MV-4-11 (cell line): Measurements from ENCODE around the gene HOXA6.

Source experiments
- DNase-seq: peaks from one replicate; lab custom pipeline; 2025; lab: John Stamatoyannopoulos, UW

HOXA6 gene

DNA sequence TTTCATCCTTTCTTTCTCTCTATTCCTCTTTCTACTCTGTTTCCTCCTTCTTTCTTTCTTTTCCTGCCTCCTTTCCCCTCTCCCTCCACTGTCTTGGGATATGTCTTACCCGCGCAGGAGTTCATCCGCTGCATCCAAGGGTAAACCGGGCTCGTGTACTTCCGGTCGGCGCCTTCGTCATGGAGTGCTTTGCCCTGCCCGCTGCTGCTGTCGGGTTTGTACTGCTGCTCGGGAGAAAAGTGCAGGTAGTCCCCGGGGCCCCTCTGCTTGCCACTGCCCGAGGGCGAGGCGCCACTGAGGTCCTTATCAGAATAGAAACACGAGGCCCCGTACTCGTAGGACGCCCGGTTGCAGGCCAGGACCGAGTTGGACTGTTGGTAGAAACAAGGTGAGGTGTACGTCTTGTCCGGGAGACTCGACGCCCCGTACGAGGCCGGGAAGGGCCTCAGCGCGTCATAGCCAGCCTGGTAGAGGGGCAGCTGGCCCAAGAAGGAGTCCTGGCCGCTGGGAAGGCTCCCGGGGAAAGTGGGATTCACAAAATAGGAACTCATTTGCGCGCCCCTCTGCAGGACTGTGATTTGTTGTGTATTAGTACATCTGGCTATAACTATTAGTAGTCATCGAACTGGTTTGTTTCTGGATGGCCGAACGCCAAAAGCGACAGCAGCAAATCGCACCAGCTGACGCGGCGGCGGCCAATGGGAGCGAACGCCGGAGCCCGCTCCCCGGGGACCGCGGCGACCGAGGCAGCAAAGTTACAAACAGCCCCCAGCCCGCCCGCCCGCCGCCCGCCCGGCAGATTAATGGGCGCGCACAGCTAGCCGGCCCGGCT lies at the start of gene HOXA6:
TSS of gene HOXA6 (minus strand) at position 576 of the 832 bp plus-strand sequence. CDS start at position 551, 25 bp downstream.
- no peak for DNase-seq

- DNase-seq, result peak; percentile 56
Observed at GRCh38 chr7:27196287-27196767, 48.8 kb upstream of the HOXA6 start.

DNA sequence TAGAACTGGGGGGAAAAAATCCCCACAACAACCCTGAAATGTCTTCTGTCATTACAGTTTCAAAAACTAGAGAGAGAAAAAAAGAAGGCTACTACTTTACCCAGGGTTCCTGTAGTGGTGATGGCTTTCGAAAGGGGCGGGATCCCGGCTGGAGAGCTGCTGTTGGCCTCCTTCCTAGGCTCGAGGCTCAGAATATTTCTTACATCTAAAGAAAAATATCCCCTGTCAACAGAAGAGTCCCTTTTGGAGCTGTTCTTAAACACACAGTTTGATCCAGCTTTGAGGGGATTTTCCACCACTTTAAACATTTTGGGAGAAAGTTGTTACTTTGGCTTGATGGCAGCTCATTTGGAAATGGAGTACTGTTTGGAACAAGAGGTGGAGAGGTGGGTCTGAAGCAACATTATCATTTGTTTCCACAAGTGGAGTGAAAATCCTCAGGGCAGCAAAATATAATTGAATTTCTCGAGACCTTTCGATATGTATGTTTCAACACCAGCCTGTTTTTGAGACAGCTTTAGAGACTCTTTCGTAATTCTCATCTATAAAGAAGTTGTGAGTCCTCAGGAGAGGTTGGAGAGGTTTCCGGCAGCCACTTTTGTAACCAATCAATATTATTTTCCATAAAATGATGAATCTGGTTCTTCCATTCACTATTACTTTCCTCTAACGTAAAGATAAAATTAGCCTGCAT lies 47.3 kb upstream of the HOXA6 start:
- DNase-seq, result peak; percentile 14

- no peak for DNase-seq
Observed at GRCh38 chr7:27194002-27194352, 46.4 kb upstream of the HOXA6 start.

DNA sequence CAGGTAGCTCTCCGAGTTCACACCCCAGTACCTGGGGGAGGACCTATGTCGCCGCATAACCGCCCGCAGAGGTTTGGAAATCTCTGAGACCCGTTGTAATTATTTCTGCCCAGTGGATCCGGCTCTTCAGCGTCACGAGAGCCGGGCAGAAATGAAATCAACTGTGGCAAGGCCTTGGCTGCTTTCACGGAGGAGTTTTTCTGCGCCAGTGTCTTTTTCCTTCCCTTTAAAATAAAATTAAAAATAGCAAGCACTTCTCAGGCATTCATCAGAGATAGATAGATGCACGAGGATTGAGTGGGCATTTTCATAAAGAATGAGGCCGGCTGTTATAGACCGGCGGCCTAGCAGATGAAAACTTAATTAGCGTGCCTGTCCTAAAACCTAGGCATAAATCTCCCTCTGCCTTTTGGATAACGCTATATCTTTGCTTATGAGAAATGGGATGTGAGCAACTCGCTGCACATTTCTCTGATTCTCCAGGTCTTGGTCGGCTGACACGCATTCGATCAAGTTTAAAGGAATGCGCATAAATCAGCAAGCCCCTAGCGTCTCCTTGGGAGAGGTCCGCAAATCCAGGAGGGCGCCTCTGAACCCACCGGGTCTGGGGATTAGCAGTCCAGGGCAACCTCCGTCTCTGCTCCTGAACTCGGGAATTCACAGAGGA lies 45.9 kb upstream of the HOXA6 start:
- DNase-seq, result no peak

- DNase-seq, result peak; percentile 59
Observed at GRCh38 chr7:27192546-27193334, 45.2 kb upstream of the HOXA6 start.

DNA sequence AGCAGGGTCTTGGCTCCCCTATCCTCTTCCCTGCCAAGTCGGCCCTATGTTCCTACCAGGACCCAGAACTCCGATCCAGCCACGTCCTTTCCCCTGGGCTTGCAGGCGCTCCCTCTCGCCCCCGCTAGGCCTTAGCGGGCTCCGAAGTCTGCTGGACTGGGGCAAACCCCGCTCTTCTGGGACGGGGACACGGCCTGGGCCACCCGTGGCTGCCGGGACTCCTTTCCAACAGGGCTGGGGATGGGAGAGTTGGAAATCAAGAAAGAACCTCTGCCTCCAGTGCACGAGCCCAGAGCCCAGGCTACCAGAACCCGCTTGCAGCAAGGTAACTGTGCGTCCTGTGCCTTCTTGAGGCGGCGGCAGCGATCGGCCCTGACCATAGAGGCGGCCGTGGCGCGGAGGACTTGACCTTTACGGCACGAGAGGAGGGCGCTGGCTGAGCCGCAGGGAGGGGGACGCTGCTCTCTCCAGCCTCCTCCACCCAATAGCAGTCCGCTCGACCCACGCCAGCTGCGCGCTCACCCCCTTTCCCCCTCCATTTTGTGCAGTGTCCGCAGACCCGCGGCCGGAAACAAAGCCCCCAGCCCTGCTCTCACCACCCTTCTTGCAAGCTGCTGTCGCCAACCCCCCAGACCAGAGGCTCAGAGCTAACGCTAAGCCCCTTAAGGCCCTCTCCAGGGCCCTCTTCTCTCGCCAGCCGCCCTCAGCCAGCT lies 44.4 kb upstream of the HOXA6 start:
- DNase-seq, result no peak

DNA sequence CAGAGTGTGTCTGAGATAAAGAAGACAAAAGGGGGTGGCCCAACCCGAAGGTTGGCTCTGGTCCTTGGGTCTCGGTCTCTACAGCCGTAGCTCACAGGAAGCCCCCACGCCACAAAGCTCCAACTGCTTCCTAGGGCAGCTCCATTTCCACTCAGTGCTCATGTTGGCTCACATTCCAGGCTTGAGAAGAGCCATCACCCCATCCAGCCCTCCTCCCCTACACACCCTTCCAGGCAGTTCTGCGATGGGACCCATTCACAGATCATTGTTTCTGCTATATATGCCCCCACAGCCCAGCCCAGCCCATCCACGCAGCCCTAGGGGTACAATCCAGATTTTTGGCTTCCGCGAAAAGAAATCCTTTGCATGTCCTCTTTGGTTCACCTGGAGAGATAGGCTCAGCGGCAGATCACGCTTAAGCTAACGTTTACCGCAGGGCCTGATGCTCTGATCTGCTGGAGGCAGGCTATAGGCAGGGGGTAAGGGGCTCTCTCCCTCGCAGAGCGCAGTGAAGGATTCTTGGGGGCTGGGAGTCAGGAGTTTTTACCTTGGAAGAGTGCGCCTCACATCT lies 43.7 kb upstream of the HOXA6 start:
- no peak for DNase-seq

GRCh38 chr7:27189997-27190748 lies 42.6 kb upstream of the HOXA6 start:
- no peak for DNase-seq

DNA sequence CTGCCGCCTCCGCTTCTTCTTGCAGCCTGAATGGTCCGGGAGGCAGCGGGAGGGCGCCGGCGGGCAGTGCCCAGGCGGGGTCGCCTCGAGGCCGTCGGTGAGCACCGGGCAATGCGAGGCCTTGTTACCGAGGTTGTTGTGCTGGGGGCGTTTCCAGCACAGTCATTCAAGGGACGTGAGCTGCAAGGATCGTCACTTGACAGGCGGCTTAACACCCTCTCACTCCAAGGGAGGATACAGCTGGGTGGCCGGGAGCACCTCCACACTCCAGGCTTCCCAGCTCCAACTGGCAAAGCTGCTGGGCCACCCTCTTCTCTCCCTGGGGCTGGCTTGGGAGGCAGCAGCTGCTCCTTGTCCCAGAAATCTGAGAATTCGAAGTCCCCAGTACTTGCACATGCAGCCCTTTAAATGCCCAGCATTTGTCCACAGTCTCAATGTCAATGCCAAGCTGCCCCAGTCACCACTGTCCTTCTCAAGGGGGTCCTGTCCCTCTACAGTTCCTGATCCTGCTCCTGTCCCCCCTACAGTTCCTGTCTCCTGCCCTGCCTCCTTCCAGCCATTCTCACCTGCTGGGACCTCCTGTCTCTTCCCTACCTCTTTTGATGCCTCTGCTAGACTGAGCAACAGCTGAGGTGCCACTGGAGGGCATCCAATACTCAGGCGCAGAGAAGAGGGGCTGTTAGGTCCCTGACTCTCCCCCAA lies 41.9 kb upstream of the HOXA6 start:
- DNase-seq, result no peak

GRCh38 chr7:27188386-27189294 lies 41.1 kb upstream of the HOXA6 start:
- peak; percentile 55 for DNase-seq

GRCh38 chr7:27187475-27188385 lies 40.2 kb upstream of the HOXA6 start:
- DNase-seq, result no peak

GRCh38 chr7:27186668-27187474 lies 39.3 kb upstream of the HOXA6 start:
- no peak for DNase-seq

- DNase-seq, result no peak
Observed at GRCh38 chr7:27185854-27186667, 38.5 kb upstream of the HOXA6 start.

DNA sequence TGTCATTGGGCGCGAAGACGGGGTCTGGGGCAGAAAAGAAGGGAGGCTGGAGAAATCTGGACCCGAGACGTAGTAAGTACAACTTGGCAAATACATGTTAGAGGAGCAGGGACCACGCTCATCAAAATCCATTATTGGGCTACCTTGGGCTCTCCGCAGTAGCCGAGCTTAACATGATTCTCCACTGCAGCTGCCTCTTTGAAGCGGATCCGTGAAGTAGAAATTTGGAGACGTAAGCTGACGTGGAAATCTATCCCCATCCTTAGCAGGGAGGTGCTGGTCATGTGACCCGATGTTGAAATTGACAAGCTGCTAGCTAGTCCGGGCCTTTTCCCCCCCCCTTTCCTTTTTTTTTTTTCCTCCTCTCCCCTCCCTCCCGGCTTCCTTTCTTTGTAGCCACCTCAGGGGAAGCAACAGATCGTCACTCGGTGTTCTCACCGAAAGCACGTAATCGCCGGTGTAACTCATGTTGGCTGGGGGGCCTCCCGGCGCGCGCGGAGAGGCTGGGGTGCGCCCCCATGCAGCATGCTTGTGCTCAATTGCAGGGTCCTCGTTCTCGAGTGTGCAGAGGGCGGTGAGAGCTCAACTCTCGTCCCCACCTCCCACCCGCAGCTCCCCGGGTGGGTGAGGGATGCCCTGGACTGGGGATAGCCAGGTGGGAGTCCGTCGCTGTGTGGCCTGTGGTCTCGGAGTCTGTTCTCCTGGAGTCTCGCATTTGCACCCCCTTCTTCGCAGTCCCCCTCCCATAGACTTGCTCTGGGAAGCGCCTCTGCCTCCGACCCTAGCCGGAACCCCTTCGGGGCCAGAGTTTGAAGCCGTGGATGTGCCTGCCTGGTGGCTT lies 37.7 kb upstream of the HOXA6 start, which contains the start of gene HOXA11:
TSS of gene HOXA11 (minus strand) at position 220 of the 841 bp plus-strand sequence. CDS start at position 132, 88 bp downstream.
- peak; percentile 62 for DNase-seq
